ENCODE measurements around the gene ETHE1.

GRCh38 chr19:43495082-43495481, 31.9 kb downstream of the ETHE1 start:
- TF ChIP-seq CTCF (IDR thresholded peaks at IDR 0.05; ENCODE audit: borderline replicate concordance, extremely low read depth, low read length, poor library complexity, severe bottlenecking) (no peak), EZH2 (IDR thresholded peaks at IDR 0.05; ENCODE audit: borderline replicate concordance, low read depth, low read length, severe bottlenecking) (no peak)
